ENCODE results near the gene GEN1.

GEN1 gene

GRCh38 chr2:17791121-17791816, 37.3 kb downstream of the GEN1 start:
- DNase-seq (ENCODE audit: extremely low spot score) = no peak
- TF ChIP-seq CTCF (IDR thresholded peaks at IDR 0.05; ENCODE audit: control extremely low read depth, extremely low read depth, low read depth, missing control alignments) = no peak
- ChIA-PET CTCF (interaction anchor here (1.2 to 1.3 kb wide), 2 partner anchors 14 to 26 kb away, joined by 3 to 5 read pairs; partner anchors contain the start of gene MSGN1), POLR2A (no interaction called here)

GRCh38 chr2:17791817-17792130, 37.8 kb downstream of the GEN1 start:
- TF ChIP-seq CTCF (IDR thresholded peaks at IDR 0.05; ENCODE audit: control extremely low read depth, extremely low read depth, low read depth, missing control alignments) = no peak
- no peak for DNase-seq (ENCODE audit: extremely low spot score)
- ChIA-PET CTCF (interaction anchor here (1.2 to 1.3 kb wide), 2 partner anchors 14 to 25 kb away, joined by 3 to 5 read pairs; partner anchors contain the start of gene MSGN1), POLR2A (no interaction called here)

- ChIA-PET POLR2A (no interaction called here), CTCF (interaction anchor here (1.5 kb wide), 1 partner anchor 13 kb away, joined by 7 read pairs; no protein-coding TSS in a partner anchor)
- no peak for DNase-seq (ENCODE audit: extremely low spot score)
- TF ChIP-seq CTCF (IDR thresholded peaks at IDR 0.05; ENCODE audit: control extremely low read depth, extremely low read depth, low read depth, missing control alignments) = no peak
These were observed 38.6 kb downstream of the GEN1 start for GRCh38 chr2:17792515-17792914.

- ChIA-PET CTCF (interaction anchor here (0.9 to 1.5 kb wide), 3 partner anchors 13 to 38 kb away, joined by 3 to 7 read pairs (median 4); no protein-coding TSS in a partner anchor), POLR2A (no interaction called here)
- no peak for DNase-seq (ENCODE audit: extremely low spot score)
- TF ChIP-seq CTCF (IDR thresholded peaks at IDR 0.05; ENCODE audit: control extremely low read depth, extremely low read depth, low read depth, missing control alignments) = no peak
These were observed 39.4 kb downstream of the GEN1 start for GRCh38 chr2:17793296-17793695.

- no peak for TF ChIP-seq CTCF (IDR thresholded peaks at IDR 0.05; ENCODE audit: control extremely low read depth, extremely low read depth, low read depth, missing control alignments)
- no peak for DNase-seq (ENCODE audit: extremely low spot score)
- ChIA-PET POLR2A (no interaction called here), CTCF (interaction anchor here (0.9 to 1.5 kb wide), 5 partner anchors 8 to 37 kb away, joined by 3 to 7 read pairs (median 3); no protein-coding TSS in a partner anchor)
These were observed 39.9 kb downstream of the GEN1 start for GRCh38 chr2:17793803-17794354.

GRCh38 chr2:17795309-17795708, 41.4 kb downstream of the GEN1 start:
- no peak for DNase-seq (ENCODE audit: extremely low spot score)
- ChIA-PET CTCF (interaction anchor here (1.0 to 1.4 kb wide), 3 partner anchors 9 to 17 kb away, joined by 3 read pairs; no protein-coding TSS in a partner anchor), POLR2A (no interaction called here)
- no peak for TF ChIP-seq CTCF (IDR thresholded peaks at IDR 0.05; ENCODE audit: control extremely low read depth, extremely low read depth, low read depth, missing control alignments)

All from GM10248 (cell line).